ENCODE measurements around the gene LYPD6B. TPM values are rescaled to one million over a fixed set of nuclear protein-coding genes. Genes with fewer than 3 reads are reported as not detected.

LYPD6B gene
- total RNA-seq, 1 experiment from 2014 or later: 12.1 TPM

DNA sequence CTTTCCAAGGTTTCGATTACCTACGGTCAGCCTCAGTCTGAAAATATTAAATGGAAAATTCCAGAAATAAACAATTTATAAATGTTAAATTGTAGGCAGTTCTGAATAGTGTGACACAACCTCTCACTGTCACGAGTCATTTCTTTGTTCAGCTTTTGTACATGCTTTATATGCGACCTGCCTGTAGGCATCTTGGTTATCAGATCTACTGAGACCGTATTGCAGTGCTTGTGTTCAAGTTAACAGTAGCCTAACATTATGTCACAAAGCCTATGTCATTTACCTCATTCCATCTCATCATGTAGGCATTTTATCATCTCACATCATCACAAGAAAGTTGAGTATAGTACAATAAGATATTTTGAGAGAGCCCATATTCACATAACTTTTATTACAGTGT lies 77.3 kb downstream of the LYPD6B start:
- no peak for DNase-seq (ENCODE audit: low read depth)

DNA sequence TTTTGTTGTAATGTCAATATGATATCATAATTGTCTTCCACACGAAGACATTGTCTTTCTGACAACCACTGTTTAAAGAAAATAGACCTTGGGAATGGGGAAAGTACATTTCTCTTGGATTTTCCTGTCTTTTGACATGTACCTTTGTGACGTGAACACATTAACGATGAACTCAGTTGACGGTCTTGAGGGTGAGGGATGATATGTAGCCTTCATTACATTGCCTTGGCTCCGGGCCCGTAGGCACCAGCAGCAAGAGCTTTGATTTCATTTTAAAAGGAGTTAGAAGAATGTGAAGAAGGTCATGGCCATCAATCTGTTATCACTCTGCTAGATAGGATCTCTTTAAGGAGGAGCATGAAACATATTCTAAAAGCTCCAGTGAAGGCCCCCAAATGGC lies 80.9 kb downstream of the LYPD6B start:
- no peak for DNase-seq (ENCODE audit: low read depth)

DNA sequence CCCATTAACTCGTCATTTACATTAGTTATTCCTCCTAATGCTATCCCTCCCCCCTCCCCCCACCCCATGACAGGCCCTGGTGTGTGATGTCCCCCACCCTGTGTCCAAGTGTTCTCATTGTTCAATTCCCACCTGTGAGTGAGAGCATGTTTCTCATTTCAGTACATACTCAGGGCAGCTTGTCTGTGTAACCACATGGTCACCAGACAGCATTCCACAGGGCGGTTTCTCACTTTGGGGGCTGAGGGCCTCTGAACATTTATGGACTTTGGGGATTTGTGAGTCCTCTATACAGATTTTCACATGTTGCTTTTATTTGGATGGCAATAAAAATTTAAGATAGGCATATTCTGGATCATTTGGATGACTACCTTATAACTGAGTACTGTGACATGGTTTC lies 84.0 kb downstream of the LYPD6B start:
- DNase-seq (ENCODE audit: low read depth): no peak

- no peak for DNase-seq (ENCODE audit: low read depth)
These were observed 86.7 kb downstream of the LYPD6B start for GRCh38 chr2:149125031-149125725.

GRCh38 chr2:149129433-149129832 lies 90.9 kb downstream of the LYPD6B start:
- peak; percentile 39 for DNase-seq (ENCODE audit: low read depth)

- DNase-seq (ENCODE audit: low read depth): no peak
These were observed 93.8 kb downstream of the LYPD6B start for GRCh38 chr2:149132339-149132738.

DNA sequence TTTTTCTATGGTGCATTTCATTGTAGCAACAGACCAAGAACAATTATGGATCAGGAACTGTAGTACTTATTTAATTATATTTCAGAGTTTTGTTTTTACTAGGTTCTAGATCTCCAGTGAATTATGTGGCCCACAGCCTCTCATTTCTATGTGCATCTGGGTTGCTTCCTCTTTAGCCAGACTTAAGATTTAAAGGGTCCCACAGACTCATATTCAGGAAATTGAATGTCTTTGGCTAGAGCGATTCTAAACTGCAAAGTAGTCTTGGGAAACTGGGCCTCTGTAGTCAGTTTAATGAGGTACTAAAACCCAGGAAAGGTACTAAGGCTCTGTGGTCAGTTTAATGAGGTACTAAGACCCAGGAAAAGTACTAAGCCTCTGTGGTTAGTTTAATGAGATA lies 94.4 kb downstream of the LYPD6B start:
- no peak for DNase-seq (ENCODE audit: low read depth)

GRCh38 chr2:149134335-149134923 lies 95.9 kb downstream of the LYPD6B start:
- DNase-seq (ENCODE audit: low read depth): no peak

GRCh38 chr2:149136111-149136510 lies 97.6 kb downstream of the LYPD6B start:
- no peak for DNase-seq (ENCODE audit: low read depth)

DNA sequence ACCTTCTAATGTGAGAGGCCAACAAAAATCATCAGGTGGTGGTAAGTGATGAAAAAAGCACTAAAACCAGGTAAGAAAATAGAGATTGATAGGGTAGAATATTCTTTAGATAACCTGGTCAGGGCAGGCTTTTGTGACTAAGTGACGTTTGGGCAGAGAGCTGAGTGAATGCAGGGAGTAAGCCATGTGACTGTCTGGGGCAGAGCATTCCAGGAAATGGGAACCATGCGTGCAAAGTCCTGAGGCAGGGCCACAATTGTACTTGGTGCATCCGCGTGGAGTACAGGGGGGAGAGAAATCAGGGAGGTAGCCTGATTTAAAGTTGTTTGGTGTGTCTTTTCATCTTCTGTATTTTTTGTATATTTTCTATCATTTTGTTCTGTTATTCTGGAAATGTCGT lies 102.5 kb downstream of the LYPD6B start:
- no peak for DNase-seq (ENCODE audit: low read depth)

GRCh38 chr2:149143734-149144133 lies 105.2 kb downstream of the LYPD6B start:
- peak; percentile 65 for DNase-seq (ENCODE audit: low read depth)

DNA sequence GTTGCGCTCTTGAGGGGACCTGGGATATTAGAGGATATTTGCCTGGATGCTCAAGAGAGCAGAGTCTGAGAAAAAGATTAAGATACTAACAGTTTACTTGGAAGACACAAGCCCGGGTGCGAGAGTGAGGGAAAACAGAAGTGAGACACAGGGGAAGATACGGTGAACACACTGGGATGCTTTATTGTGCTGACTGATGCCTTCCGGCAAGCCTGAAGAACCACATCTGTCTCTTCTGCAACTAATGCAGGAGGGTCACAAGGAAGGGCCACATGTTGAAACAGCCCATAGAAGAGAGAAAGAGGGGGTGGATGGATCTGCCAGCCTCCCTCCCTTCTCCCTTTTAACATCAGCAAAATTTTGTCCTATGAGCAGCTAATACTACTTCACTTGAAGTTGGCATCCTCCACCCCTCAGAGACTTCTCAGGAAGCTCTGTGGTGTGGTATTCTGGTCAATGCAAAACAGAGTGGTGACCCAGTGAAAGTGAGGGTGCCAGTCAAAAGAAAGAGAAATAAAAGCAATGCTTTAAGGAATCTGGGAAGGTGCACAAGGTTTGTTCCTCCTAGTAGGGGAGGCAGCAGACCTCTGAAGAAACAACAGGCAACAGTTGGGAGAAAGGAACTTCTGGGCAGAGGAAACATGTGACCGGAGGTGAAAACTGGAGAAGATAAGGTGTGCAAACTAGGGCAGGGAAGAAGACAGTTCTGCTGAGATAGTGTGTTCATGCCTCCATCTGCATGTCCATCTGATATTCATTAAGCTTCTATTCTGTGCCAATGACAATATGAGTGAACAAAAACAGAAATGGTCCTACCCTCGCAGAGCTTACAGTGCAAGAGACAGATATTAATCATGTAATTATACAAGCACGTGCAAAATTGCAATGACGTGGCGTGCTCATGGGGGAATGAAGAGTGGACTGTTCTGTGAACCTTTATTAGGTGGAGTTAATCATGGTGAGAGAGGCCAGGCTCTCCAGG lies 107.1 kb downstream of the LYPD6B start:
- DNase-seq (ENCODE audit: low read depth): no peak

DNA sequence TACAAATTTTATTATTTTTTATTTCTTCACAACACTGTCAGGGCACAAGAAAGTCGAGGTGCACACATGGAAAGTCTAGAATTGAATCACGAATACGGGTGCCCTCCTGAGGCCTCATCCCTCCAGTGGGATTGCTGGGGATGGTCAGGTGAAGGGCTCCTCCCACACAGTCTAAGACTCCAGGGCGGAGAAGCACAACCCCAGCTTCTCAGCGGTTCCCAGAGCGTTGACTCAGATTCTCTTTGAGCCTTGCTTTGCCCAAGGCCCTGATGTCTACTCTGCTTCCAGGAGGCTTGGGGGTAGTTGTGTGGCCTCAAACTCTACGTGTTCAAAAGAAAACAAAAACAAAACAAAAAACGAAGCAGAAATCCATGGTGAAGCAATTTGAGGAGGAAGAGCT lies 108.4 kb downstream of the LYPD6B start:
- no peak for DNase-seq (ENCODE audit: low read depth)

DNA sequence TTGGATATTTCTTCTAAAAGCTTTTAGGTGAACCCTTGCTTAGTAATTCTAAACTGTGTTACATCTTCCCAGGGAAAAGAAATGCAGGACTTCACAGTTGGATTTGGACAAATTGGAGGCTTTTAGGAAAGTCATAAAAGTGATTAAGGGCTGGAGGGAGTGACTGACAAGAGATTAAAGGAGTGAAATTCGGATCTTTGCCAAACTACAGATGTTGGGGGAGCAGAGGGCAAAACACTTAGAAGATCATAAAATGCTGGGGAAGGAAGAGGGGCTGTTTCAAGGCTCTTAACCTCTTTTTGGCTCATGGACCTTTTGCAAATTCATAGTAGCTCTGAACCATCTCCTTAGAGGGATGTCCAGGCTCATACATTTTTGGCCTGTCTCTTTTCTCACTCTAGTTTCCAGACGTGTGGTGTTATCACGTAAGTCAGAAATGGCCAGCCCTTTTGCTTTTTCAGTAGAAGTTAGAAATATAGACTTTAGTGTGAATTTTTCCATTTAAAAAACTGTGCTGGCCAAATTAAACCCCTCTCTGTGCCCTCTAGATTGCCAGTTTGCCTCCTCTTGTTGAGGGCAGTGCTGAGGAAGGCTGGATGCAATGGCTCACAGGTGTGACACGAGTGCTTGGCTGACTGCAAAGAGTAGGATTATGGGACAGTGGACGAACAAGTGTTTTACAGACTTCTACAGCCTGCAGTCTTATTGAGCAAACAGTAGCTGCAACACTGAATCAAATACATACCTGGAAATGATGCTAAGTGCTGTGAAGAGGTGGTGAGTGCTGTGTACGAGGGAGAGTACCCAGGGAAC lies 109.9 kb downstream of the LYPD6B start:
- DNase-seq (ENCODE audit: low read depth): no peak

GRCh38 chr2:149149007-149149297 lies 110.5 kb downstream of the LYPD6B start:
- no peak for DNase-seq (ENCODE audit: low read depth)

DNA sequence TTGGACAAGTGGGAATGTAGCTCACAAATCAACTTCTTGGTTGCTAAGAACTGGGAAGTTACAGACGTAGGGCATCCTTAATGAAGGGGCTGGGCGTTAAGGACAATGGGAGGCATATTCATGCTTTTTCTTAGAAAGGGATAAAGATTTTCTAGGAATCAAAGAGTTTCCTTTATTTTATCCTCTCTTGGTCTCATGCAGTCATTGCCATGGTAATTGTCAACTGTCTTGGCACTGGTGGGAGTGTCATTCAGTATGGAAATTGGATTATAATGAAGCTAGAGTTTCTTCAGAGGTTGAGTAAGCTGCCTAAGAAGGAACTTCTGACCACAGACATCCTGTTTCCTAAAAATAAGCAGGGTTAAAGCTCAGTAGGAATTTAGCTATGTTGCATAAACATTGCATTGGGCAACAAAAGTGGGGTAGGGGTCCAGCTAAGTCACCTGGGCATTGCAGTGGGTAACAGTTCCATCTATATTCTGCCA lies 114.0 kb downstream of the LYPD6B start:
- DNase-seq (ENCODE audit: low read depth): peak; percentile 67

- DNase-seq (ENCODE audit: low read depth): no peak
These were observed 116.9 kb downstream of the LYPD6B start for GRCh38 chr2:149155196-149155969.

DNA sequence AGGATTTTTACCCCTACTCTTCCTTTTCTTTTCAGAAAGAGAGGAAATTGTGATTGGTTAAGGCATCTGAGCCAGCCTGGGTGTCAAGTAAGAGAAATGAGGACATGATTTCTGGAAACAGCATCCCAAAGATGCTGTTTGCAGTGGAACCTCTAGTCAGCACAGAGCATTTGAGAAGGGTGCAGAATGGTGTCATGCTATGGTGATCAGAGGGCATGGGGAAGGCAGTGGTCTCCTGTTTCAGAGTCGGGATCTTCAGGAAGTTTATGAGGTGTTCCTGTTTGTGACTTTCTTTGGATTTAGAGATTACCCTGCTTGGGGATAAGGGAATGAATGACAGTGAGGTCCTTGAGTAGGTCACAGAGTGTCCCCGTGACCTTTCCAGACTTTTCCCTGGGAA lies 117.5 kb downstream of the LYPD6B start:
- no peak for DNase-seq (ENCODE audit: low read depth)

GRCh38 chr2:149156971-149157740 lies 118.7 kb downstream of the LYPD6B start:
- DNase-seq (ENCODE audit: low read depth): no peak

GRCh38 chr2:149158957-149159356 lies 120.5 kb downstream of the LYPD6B start:
- peak; percentile 7 for DNase-seq (ENCODE audit: low read depth)

All from LHCN-M2 (cell line).